Colonic mucosa (tissue), 4 donors: ENCODE data around the gene PAPSS2. TPM values are rescaled to one million over a fixed set of nuclear protein-coding genes. Genes with fewer than 3 reads are reported as not detected.

ENCODE experiments used
- DNase-seq: peaks from one replicate; pipeline ENCODE4 v3.0.0-alpha.2; 2020
- H3K27ac ChIP-seq: fragments of 200-600 bp; one replicate; pipeline ENCODE4 v1.8.0; 2021
- H3K27me3 ChIP-seq: fragments of 200-600 bp; one replicate; pipeline ENCODE4 v1.8.0; 2021
- H3K36me3 ChIP-seq: fragments of 200-600 bp; one replicate; pipeline ENCODE4 v1.8.0; 2021
- H3K4me1 ChIP-seq: fragments of 200-600 bp; one replicate; pipeline ENCODE4 v1.8.0; 2021; ENCODE audit warnings: mild to moderate bottlenecking
- H3K4me3 ChIP-seq: fragments of 200-600 bp; one replicate; pipeline ENCODE4 v1.8.0; 2021
- H3K9ac ChIP-seq, 2 donors: one replicate each; pipeline ENCODE4 v1.7.0; 2013; ENCODE audit warnings: control low read depth in 2 of 2, low read depth in 2 of 2, low read length in 2 of 2
- H3K9me3 ChIP-seq: fragments of 200-600 bp; one replicate; pipeline ENCODE4 v1.8.0; 2021
- CTCF ChIP-seq: fragments of 200-600 bp; IDR thresholded peaks from one replicate; pipeline ENCODE4 v1.8.0; 2022; ENCODE audit warnings: antibody characterized with exemption, mild to moderate bottlenecking
- intact Hi-C: fragments of 100-400 bp; cut with DNase I; formaldehyde crosslinking; loops from one replicate; pipeline ENCODE4 v1.14.1; 2022
- total RNA-seq, 2 donors: library from RNA; stranded (reverse); fragmentation: NEBNext Ultra II Directional in 1 of 2; extraction: Animal tissue kit (Norgen Biotek cat#: 25700) in 1 of 2; gene quantifications; one replicate each; pipeline ENCODE4 v1.2.1, GENCODE V29; 2021
- donor health status: healthy.
- donor health status: DM: no; HTN: no; CAD: no.
- donor health status: DM: no; HTN: no; CAD: no.

The PAPSS2 gene
- total RNA-seq, 2 donors from 2014 or later, result 279 to 310 TPM

GRCh38 chr10:87761892-87762291, 102.2 kb downstream of the PAPSS2 start:
- H3K27ac ChIP-seq, result no peak overlapping the region
- intact Hi-C loops, result no loop called here
- no peaks in the 10 kb centered on the region for H3K36me3 ChIP-seq
- no peak overlapping the region for H3K4me3 ChIP-seq
- DNase-seq, result no peak
- no peaks in the 10 kb centered on the region for H3K4me1 ChIP-seq
- TF ChIP-seq CTCF, result no peak
- H3K9me3 ChIP-seq, result no peaks in the 10 kb centered on the region
- H3K27me3 ChIP-seq, result no peaks in the 10 kb centered on the region
- H3K9ac ChIP-seq, result no peak overlapping the region

GRCh38 chr10:87763086-87763861, 103.6 kb downstream of the PAPSS2 start:
- Histone ChIP-seq H3K9me3 (no peaks in the 10 kb centered on the region), H3K9ac (no peak overlapping the region), H3K36me3 (no peaks in the 10 kb centered on the region), H3K27me3 (no peaks in the 10 kb centered on the region), H3K27ac (no peak overlapping the region), H3K4me1 (no peaks in the 10 kb centered on the region), H3K4me3 (no peak overlapping the region)
- DNase-seq, result no peak
- intact Hi-C loops, result no loop called here
- no peak for TF ChIP-seq CTCF

GRCh38 chr10:87764072-87764934, 104.6 kb downstream of the PAPSS2 start:
- H3K9ac ChIP-seq, result no peak overlapping the region
- H3K9me3 ChIP-seq, result no peaks in the 10 kb centered on the region
- DNase-seq, result no peak
- no peaks in the 10 kb centered on the region for H3K36me3 ChIP-seq
- no peak overlapping the region for H3K27ac ChIP-seq
- no peaks in the 10 kb centered on the region for H3K4me1 ChIP-seq
- no peak for TF ChIP-seq CTCF
- no peak overlapping the region for H3K4me3 ChIP-seq
- intact Hi-C loops, result no loop called here
- H3K27me3 ChIP-seq, result no peaks in the 10 kb centered on the region

- intact Hi-C loops, result no loop called here
- Histone ChIP-seq H3K4me3 (no peak overlapping the region), H3K4me1 (no peaks in the 10 kb centered on the region), H3K27ac (no peak overlapping the region), H3K9ac (no peak overlapping the region), H3K36me3 (no peaks in the 10 kb centered on the region), H3K27me3 (no peaks in the 10 kb centered on the region), H3K9me3 (no peaks in the 10 kb centered on the region)
- no peak for TF ChIP-seq CTCF
- DNase-seq, result no peak
Observed at GRCh38 chr10:87765666-87766376, 106.1 kb downstream of the PAPSS2 start.

GRCh38 chr10:87767253-87767652, 107.6 kb downstream of the PAPSS2 start:
- no peak for DNase-seq
- no peak overlapping the region for H3K27ac ChIP-seq
- no peaks in the 10 kb centered on the region for H3K36me3 ChIP-seq
- intact Hi-C loops, result no loop called here
- no peaks in the 10 kb centered on the region for H3K27me3 ChIP-seq
- no peak for TF ChIP-seq CTCF
- H3K9ac ChIP-seq, result no peak overlapping the region
- no peak overlapping the region for H3K4me3 ChIP-seq
- H3K9me3 ChIP-seq, result no peaks in the 10 kb centered on the region
- H3K4me1 ChIP-seq, result no peaks in the 10 kb centered on the region
